Brain pericyte (primary cell): Measurements from ENCODE around the gene FXN.
A peak's percentile ranks its signal among the peaks of the same experiment; 100 is the strongest.

Source experiments
- DNase-seq: peaks from one replicate; pipeline ENCODE4 v3.0.0-alpha.2; 2012; ENCODE audit warnings: low read depth, low spot score

FXN gene

GRCh38 chr9:69140123-69140735, 104.7 kb downstream of the FXN start:
- no peak for DNase-seq

- DNase-seq, result no peak
Observed at GRCh38 chr9:69141851-69142250, 106.3 kb downstream of the FXN start.

- no peak for DNase-seq
Observed at GRCh38 chr9:69143291-69143690, 107.7 kb downstream of the FXN start.

- DNase-seq, result no peak
Observed at GRCh38 chr9:69145144-69145715, 109.7 kb downstream of the FXN start.

DNA sequence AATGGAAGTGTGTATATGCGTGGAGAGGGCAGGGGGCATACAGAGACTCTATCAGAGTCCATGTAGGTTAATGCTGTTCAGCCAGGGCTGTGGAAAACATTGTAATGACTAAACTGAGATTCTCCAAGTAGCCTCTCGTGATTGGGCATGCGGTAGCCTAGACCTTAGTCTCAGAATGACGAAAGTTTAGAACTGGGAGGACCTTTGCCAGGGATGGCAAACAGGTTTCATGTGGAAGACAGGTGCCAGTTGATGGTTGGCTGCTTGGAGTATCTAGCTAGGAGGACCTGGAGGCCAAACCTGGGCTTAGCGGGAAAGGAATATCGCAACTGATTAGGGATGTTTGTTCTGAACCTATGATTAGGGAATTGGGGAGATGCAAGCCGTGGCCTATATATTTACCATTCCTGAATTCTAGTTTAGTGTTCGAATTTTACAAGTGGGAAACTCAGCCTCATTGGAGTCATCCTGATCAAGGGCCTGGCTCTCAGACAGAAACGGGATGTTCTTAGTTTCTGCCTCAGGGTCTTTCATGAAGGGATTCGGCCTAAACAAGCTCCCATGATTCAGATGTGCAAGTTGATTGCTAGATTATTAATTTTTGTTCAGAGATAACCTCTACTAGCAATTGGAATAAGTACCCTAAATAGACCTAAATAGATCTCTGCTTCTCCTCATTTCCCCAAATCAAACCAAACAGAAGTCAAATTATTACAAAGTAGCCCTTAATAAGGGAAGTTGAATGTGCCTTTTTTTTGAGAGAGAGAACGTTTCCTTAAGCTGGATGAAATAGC, 111.7 kb downstream of the FXN start:
- no peak for DNase-seq

DNA sequence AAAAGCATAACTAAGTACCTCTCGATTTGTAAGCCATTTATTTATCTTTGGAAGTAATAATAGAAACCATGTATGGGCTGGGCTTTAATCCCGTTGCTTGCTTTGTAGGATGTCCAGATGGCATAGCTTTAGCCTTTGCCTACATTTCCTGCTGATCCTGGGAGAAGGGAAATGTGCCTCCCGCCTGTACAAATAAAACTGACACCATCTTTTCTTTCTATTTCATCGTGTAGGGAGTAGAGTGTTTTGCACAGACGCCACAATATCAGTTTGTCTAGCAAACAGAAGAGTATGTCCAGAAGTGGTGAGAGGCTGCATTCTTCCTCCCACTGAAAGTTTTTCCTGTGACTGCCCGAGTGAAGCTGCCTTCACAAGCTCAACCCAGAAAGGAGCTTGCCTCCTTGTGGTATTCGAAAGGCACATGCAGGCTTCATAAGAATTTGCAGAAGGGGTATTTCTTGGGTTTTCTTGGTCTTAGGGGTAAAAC, 113.8 kb downstream of the FXN start:
- DNase-seq, result peak; percentile 63
